ENCODE measurements around the gene SNCA. TPM values are rescaled to one million over a fixed set of nuclear protein-coding genes. Genes with fewer than 3 reads are reported as not detected.

The SNCA gene
- total RNA-seq, 1 experiment from 2014 or later, result 3.1 TPM

DNA sequence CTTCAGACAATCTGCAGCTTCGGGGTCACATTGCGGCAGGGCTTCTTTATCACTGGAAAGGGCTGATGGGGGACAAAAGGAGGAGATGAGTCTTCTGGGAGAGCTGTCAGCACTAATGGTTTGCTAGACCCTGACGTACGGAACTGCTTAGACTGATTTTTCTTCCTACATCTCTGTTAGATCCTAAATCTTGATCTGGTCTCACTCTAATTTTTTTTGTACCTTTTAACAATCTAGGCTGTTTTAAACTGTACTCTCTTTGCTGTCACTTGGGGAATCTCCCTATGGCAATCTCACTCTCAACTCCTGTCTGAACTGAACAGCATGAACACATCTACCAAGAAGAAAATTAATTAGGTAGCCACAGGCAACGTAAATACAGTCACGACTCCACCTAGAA lies 120.1 kb downstream of the SNCA start:
- intact Hi-C loops (cut with micrococcal nuclease; ENCODE audit: unreplicated experiment), result no loop called here
- DNase-seq (ENCODE audit: low spot score), result no peak
- TF ChIP-seq CTCF (conservative IDR thresholded peaks at IDR 0.05; ENCODE audit: low read depth, low read length) (no peak), EZH2 (IDR thresholded peaks at IDR 0.05; ENCODE audit: borderline replicate concordance, low read depth, low read length, poor library complexity, severe bottlenecking) (no peak)
- Histone ChIP-seq H3K9me3 (ENCODE audit: low read depth, low read length, poor library complexity, severe bottlenecking) (no peaks in the 10 kb centered on the region), H3K36me3 (ENCODE audit: insufficient read depth, low read length, poor library complexity, severe bottlenecking) (no peaks in the 10 kb centered on the region), H3K27ac (ENCODE audit: low read depth, low read length, poor library complexity, severe bottlenecking) (no peak overlapping the region), H3K4me1 (ENCODE audit: insufficient read depth, low read length, poor library complexity, severe bottlenecking) (no peaks in the 10 kb centered on the region), H3K4me3 (ENCODE audit: low read depth, low read length, poor library complexity, severe bottlenecking) (no peak overlapping the region), H3K27me3 (replicated peaks; ENCODE audit: insufficient read depth, low read depth, low read length, poor library complexity) (no peaks in the 10 kb centered on the region)
- BruUV-seq (replicated peaks), result no TSS peak
- CTCF ChIA-PET, result no interaction called here
- POLR2A ChIA-PET (ENCODE audit: low non-redundant PET), result no interaction called here

- BruUV-seq (replicated peaks), result no TSS peak
Observed at GRCh38 chr4:89715631-89716030, 121.3 kb downstream of the SNCA start.

GRCh38 chr4:89712827-89713226 lies 124.1 kb downstream of the SNCA start:
- no peak for DNase-seq (ENCODE audit: low spot score)
- ChIA-PET CTCF (no interaction called here), POLR2A (ENCODE audit: low non-redundant PET) (no interaction called here)
- no peaks in the 10 kb centered on the region for H3K9me3 ChIP-seq (ENCODE audit: low read depth, low read length, poor library complexity, severe bottlenecking)
- TF ChIP-seq EZH2 (IDR thresholded peaks at IDR 0.05; ENCODE audit: borderline replicate concordance, low read depth, low read length, poor library complexity, severe bottlenecking), result no peak
- TF ChIP-seq CTCF (conservative IDR thresholded peaks at IDR 0.05; ENCODE audit: low read depth, low read length), result no peak
- H3K4me3 ChIP-seq (ENCODE audit: low read depth, low read length, poor library complexity, severe bottlenecking), result no peak overlapping the region
- no peak overlapping the region for H3K27ac ChIP-seq (ENCODE audit: low read depth, low read length, poor library complexity, severe bottlenecking)
- H3K4me1 ChIP-seq (ENCODE audit: insufficient read depth, low read length, poor library complexity, severe bottlenecking), result no peaks in the 10 kb centered on the region
- no TSS peak for BruUV-seq (replicated peaks)
- no peaks in the 10 kb centered on the region for H3K36me3 ChIP-seq (ENCODE audit: insufficient read depth, low read length, poor library complexity, severe bottlenecking)
- H3K27me3 ChIP-seq (replicated peaks; ENCODE audit: insufficient read depth, low read depth, low read length, poor library complexity), result no peaks in the 10 kb centered on the region
- intact Hi-C loops (cut with micrococcal nuclease; ENCODE audit: unreplicated experiment), result no loop called here

More at GRCh38 chr4:89715631-89716030, 121.3 kb downstream of the SNCA start:
- ChIA-PET CTCF (no interaction called here), POLR2A (ENCODE audit: low non-redundant PET) (interaction anchor here (0.5 kb wide), 1 partner anchor 54 kb away, joined by 3 read pairs; no protein-coding TSS in a partner anchor)
- no peaks in the 10 kb centered on the region for H3K9me3 ChIP-seq (ENCODE audit: low read depth, low read length, poor library complexity, severe bottlenecking)
- no peaks in the 10 kb centered on the region for H3K36me3 ChIP-seq (ENCODE audit: insufficient read depth, low read length, poor library complexity, severe bottlenecking)
- H3K4me3 ChIP-seq (ENCODE audit: low read depth, low read length, poor library complexity, severe bottlenecking), result no peak overlapping the region
- DNase-seq (ENCODE audit: low spot score), result no peak
- intact Hi-C loops (cut with micrococcal nuclease; ENCODE audit: unreplicated experiment), result no loop called here
- H3K4me1 ChIP-seq (ENCODE audit: insufficient read depth, low read length, poor library complexity, severe bottlenecking), result no peaks in the 10 kb centered on the region
- no peak overlapping the region for H3K27ac ChIP-seq (ENCODE audit: low read depth, low read length, poor library complexity, severe bottlenecking)
- TF ChIP-seq EZH2 (IDR thresholded peaks at IDR 0.05; ENCODE audit: borderline replicate concordance, low read depth, low read length, poor library complexity, severe bottlenecking) (no peak), CTCF (conservative IDR thresholded peaks at IDR 0.05; ENCODE audit: low read depth, low read length) (no peak)
- no peaks in the 10 kb centered on the region for H3K27me3 ChIP-seq (replicated peaks; ENCODE audit: insufficient read depth, low read depth, low read length, poor library complexity)

Data from A673 (cell line).